Erythroblast (primary cell): Measurements from ENCODE around the gene CGAS.

Experiments used
- DNase-seq, 2 experiments: peaks; one replicate each; lab custom pipeline; 2025; lab: John Stamatoyannopoulos, UW
- GATA1 ChIP-seq: IDR thresholded peaks from 2 replicates; pipeline ENCODE4 v1.6.1; 2011; ENCODE audit warnings: low read depth, mild to moderate bottlenecking, control low read depth, low read length, moderate library complexity
- POLR2A ChIP-seq: IDR thresholded peaks from 2 replicates; pipeline ENCODE4 v1.6.1; 2011; ENCODE audit warnings: mild to moderate bottlenecking, low read length

CGAS gene

GRCh38 chr6:73451223-73452106 lies 632 bp downstream of the CGAS start:
- no peak for TF ChIP-seq POLR2A
- no peak for TF ChIP-seq GATA1

GRCh38 chr6:73443555-73443954 lies 8.5 kb downstream of the CGAS start:
- DNase-seq, result peak in 1 of 2 experiments; percentile 23
- TF ChIP-seq GATA1 (no peak), POLR2A (no peak)

More at GRCh38 chr6:73451223-73452106, 632 bp downstream of the CGAS start:
- DNase-seq, result peak; percentile 79

- DNase-seq, result no peak
- TF ChIP-seq GATA1 (no peak), POLR2A (no peak)
Observed at GRCh38 chr6:73435236-73435635, 16.9 kb downstream of the CGAS start.

GRCh38 chr6:73421534-73421933 lies 30.6 kb downstream of the CGAS start:
- DNase-seq, result no peak
- TF ChIP-seq POLR2A (no peak), GATA1 (no peak)

- TF ChIP-seq GATA1 (no peak), POLR2A (no peak)
- DNase-seq, result peak; percentile 5 to 14
Observed at GRCh38 chr6:73418081-73418741, 33.9 kb downstream of the CGAS start.

GRCh38 chr6:73413102-73413501 lies 39.0 kb downstream of the CGAS start:
- DNase-seq, result no peak
- no peak for TF ChIP-seq POLR2A
- TF ChIP-seq GATA1, result no peak

GRCh38 chr6:73409395-73409794 lies 42.7 kb downstream of the CGAS start:
- no peak for TF ChIP-seq POLR2A
- no peak for TF ChIP-seq GATA1
- DNase-seq, result no peak

GRCh38 chr6:73400656-73401055 lies 51.4 kb downstream of the CGAS start:
- TF ChIP-seq GATA1 (no peak), POLR2A (no peak)
- DNase-seq, result no peak

- TF ChIP-seq GATA1, result no peak
Observed at GRCh38 chr6:73395875-73396274, 56.2 kb downstream of the CGAS start.

GRCh38 chr6:73394577-73395354 lies 57.3 kb downstream of the CGAS start, which contains the start of gene DDX43:
Gene DDX43, plus strand, starts transcription at chr6:73394828. Its CDS starts 78 bp downstream, at chr6:73394906.
- TF ChIP-seq GATA1 (no peak), POLR2A (no peak)
- DNase-seq, result peak; percentile 16 to 27

More at GRCh38 chr6:73395875-73396274, 56.2 kb downstream of the CGAS start:
- DNase-seq, result no peak

GRCh38 chr6:73393278-73393677 lies 58.8 kb downstream of the CGAS start:
- TF ChIP-seq GATA1 (no peak), POLR2A (no peak)
- no peak for DNase-seq

GRCh38 chr6:73392188-73392587 lies 59.9 kb downstream of the CGAS start:
- peak in 1 of 2 experiments; percentile 23 for DNase-seq

GRCh38 chr6:73391675-73392074 lies 60.4 kb downstream of the CGAS start:
- no peak for DNase-seq
- TF ChIP-seq POLR2A, result no peak
- TF ChIP-seq GATA1, result no peak

- TF ChIP-seq GATA1 (no peak), POLR2A (no peak)
- DNase-seq, result no peak
Observed at GRCh38 chr6:73389854-73390253, 62.2 kb downstream of the CGAS start.
